HG03097 (cell line): ENCODE measurements around the gene UPF1.

Experiments used
- ATAC-seq: cut with Tn5 transposase; IDR thresholded peaks from one replicate; pipeline ENCODE4 v1.9.1; 2021; ENCODE audit not compliant: unreplicated experiment, low FRiP score

UPF1 gene

DNA sequence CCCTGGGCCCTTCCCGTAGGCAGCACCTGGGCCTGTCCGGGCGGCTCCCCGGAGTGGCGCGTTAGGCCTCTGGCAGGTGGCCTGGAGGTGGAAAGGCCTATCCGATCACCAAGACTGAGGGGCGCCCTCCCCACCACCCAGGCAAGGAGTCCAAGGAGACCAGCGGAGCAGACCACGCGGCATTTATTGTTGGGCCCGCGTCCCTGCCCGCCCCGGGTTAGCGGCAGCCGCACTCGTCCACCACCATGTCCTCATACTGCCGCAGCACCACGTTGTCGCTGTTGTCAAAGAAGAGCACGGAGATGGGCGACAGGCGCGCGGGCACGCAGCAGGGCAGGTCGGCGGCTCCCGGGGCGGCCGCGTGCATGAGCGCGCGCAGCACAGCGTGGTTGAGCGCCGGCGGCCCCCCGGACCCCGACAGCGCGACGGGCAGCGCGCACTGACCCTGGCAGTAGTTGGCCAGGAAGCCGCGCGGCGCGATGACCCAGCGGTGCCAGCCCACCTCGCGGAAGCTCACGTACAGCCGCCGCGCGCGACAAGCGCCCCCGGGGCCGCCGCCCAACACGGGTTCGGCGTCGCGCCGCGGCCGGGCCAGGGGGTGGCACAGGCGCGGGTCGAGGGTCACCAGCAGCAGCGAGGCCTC lies 36.7 kb downstream of the UPF1 start:
- no peak for ATAC-seq

- no peak for ATAC-seq
Measured at GRCh38 chr19:18869023-18869618, 37.4 kb downstream of the UPF1 start.

- ATAC-seq = no peak
Measured at GRCh38 chr19:18869781-18870530, 38.2 kb downstream of the UPF1 start.

DNA sequence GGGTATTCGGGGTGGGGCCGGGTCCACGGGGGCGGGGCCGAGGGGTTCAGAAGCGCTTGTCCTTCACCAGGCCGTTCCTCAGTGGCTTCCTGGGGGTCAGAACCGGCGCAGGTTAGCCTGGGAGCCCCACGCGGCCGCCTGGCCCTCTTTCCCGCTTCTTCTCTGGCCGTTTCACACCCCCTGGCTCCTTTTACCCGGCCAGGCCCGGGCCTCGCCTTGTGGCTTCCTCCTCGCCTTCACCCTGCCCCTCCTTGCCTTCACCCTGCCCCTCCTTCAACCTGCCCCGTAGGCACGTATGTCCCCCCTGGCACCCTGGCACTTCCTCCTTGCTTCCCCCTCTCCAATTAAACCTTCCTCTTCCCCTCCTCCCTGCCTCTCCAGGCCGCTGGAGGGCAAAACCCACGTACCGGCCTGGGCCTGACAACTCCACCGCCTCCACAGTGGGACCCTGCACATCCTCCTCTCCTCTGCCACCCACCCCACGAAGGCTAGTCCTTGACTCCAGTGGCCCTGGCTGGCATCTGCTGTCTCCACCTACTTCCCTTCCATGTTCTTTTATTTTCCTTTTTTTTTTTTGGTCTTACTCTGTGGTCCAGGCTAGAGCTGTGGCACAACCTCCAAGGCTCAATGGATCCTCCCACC lies 38.9 kb downstream of the UPF1 start:
- no peak for ATAC-seq

DNA sequence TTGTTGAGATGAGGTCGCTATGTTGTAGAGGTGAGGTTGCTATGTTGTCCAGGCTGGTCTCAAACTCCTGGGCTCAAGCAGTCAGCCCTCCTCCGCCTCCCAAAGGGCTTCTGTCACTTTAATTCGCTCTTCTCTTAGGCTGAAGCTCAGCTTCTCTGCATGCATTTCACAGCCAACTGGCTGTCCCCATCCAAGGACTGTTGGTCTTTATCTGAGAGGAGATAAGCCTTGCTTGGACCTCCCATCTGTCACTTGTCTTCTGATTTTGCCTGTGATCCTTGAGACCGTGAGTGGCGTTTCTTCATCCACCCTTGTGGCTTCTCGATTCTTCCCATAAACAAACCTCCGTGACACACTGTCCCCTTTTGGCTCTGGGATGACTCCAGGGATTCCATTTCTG lies 39.8 kb downstream of the UPF1 start:
- no peak for ATAC-seq

DNA sequence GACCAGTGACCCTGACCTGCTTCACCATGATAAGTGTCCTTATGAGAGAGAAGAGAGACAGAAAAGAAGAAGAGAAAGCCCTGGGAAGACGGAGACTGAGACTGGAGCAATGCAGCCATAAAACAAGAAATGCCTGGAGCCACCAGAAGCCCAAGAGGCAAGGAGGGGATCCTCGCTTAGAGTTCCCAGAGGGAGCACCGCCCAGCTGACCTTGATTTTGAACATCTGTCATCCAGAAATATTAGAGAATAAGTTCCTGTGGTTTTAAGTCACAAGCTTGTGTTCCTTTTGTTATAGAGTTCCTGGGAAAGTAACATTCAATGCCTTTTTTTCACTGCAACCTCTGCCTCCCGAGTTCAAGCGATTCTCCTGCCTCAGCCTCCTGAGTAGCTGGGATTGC lies 44.0 kb downstream of the UPF1 start:
- ATAC-seq = no peak

DNA sequence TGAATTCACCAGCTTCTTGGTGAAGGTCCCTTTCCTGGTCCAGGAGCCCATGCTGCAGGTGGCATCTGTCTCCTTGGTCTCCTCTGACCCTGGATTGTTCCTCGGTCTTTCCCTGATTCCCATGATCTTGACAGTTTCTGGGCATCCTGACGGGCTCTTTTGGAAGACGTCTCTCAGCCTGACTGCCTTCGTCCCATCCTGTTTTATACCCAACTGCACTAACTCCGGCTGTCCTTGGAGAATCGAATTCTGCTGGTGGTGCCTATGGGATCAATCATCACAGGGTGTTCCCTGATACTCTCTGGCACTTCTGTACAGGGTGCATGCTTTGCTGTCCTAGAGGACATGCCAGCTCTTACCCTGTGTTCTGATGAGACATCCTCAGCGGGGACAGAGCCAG lies 45.1 kb downstream of the UPF1 start:
- no peak for ATAC-seq

GRCh38 chr19:18878058-18878797 lies 46.5 kb downstream of the UPF1 start:
- no peak for ATAC-seq

DNA sequence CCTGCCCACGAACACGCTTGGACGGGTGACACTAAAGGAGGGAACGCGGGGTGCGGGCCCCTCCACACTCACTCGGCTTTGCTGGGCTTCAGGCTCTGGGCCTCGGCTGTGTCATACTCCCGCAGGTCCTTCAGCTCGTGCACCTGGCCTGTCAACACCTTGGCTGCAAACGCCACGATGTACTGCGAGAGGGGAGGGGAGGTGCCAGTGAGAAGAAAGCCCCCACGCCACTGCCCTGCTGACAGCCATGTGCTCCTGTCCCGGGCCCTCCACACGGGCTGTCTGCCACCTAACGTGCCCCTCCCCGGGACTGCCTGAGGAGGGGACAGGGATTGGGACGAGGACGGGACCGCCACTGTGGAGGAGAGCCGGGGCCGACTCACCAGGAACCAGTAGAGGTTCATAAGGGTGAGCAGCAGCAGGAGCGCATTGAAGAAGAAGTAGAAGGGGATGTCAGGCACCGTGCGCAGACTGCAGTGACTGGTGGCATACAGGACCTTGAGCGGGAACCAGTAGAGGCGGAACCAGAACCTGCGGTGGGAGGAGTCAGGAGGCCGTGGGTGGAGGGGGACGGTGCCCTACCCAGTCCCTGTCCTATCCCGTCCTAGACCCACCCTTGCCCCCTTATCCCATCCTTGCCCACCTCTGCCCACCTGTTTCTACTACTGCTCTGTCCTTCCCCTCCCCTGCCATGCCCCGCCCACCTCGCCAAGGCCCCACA lies 47.3 kb downstream of the UPF1 start:
- no peak for ATAC-seq

GRCh38 chr19:18879579-18880373 lies 48.0 kb downstream of the UPF1 start:
- no peak for ATAC-seq

DNA sequence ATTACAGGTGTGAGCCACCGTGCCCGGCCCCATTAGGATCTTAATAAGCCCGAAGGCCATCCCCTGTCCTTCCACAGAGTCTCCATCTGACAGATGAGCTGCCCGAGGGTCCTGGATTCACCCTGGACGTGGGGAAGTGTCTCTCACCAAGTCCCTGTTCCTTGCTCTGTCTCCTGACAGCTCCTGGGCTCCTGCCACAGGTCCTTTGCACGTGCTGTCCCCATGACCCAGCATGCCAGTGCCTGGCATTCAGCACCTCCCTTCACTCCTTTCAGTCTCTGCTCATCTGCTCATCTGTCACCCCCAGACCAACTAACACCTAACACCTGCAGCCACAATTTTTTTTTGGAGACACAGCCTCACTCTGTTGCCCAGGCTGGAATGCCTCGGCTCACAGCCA lies 49.7 kb downstream of the UPF1 start:
- no peak for ATAC-seq

GRCh38 chr19:18883526-18884304 lies 52.0 kb downstream of the UPF1 start:
- ATAC-seq = no peak

DNA sequence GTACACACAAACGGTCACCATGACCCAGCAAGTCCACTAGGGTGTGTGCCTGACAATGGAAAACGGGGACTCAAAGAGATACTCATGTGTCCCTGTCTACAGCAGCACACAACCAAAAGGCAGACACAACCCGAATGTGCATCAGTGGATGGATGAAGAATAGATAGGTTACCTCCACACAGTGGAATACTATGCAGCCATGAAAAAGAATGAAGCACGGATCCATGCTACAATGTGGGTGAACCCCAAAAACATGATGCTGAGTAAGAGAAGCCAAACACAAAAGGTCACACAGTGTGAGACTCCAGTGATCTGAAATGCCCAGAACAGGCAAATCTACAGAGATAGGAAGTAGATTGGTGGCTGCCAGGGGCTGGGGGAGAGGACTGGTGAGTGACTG lies 55.2 kb downstream of the UPF1 start:
- no peak for ATAC-seq

GRCh38 chr19:18889949-18890745 lies 58.4 kb downstream of the UPF1 start:
- ATAC-seq = no peak

GRCh38 chr19:18893587-18894253 lies 62.0 kb downstream of the UPF1 start:
- ATAC-seq = no peak

GRCh38 chr19:18894254-18895037 lies 62.7 kb downstream of the UPF1 start:
- no peak for ATAC-seq
